ENCODE data around the gene SLU7.

DNA sequence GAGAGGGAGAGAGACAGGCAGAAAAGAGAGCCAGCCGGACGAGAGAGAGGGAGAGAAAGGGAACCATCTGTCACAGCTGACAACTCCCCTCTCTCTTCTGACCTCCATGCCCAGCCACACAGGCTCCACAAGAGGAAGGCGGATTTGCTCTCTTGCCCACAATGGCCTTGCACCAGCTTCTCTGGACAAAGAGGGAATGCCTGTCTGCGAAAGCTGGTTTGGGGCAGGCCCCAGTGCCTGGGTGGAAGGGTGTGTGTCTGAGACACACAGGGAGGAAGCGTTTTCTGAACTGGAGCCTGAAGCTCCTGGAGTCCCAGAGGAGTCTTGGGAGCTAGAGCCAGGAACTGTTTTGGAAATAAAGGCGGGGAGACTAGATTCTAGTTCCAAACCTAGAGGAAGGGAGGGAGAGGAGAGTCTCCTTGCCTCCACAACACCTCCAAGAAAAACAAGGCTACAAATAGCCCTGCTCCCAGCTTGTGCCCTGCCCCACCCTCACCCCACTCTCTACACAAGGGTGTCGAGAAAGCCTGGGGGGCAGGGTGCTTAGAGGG is 60.9 kb downstream of the SLU7 start:
- TF ChIP-seq, protein P1, sequence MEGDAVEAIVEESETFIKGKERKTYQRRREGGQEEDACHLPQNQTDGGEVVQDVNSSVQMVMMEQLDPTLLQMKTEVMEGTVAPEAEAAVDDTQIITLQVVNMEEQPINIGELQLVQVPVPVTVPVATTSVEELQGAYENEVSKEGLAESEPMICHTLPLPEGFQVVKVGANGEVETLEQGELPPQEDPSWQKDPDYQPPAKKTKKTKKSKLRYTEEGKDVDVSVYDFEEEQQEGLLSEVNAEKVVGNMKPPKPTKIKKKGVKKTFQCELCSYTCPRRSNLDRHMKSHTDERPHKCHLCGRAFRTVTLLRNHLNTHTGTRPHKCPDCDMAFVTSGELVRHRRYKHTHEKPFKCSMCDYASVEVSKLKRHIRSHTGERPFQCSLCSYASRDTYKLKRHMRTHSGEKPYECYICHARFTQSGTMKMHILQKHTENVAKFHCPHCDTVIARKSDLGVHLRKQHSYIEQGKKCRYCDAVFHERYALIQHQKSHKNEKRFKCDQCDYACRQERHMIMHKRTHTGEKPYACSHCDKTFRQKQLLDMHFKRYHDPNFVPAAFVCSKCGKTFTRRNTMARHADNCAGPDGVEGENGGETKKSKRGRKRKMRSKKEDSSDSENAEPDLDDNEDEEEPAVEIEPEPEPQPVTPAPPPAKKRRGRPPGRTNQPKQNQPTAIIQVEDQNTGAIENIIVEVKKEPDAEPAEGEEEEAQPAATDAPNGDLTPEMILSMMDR (conservative IDR thresholded peaks at IDR 0.05 in 1 of 2, IDR thresholded peaks at IDR 0.05 in 1 of 2; ENCODE audit: extremely low read depth in 1 of 2, insufficient read depth in 1 of 2, low read depth in 1 of 2, low read length in 2 of 2), result no peak
- TF ChIP-seq EZH2 (IDR thresholded peaks at IDR 0.05; ENCODE audit: borderline replicate concordance, low read length), result no peak
